ENCODE results near the gene EIF4ENIF1.
A peak's percentile ranks its signal among the peaks of the same experiment; 100 is the strongest.
"Not testable (repeated sequence)": the region's sequence is repeated elsewhere in the genome, so short reads cannot be mapped to it uniquely, and the experiment has no call there.

Gene EIF4ENIF1, protein sequence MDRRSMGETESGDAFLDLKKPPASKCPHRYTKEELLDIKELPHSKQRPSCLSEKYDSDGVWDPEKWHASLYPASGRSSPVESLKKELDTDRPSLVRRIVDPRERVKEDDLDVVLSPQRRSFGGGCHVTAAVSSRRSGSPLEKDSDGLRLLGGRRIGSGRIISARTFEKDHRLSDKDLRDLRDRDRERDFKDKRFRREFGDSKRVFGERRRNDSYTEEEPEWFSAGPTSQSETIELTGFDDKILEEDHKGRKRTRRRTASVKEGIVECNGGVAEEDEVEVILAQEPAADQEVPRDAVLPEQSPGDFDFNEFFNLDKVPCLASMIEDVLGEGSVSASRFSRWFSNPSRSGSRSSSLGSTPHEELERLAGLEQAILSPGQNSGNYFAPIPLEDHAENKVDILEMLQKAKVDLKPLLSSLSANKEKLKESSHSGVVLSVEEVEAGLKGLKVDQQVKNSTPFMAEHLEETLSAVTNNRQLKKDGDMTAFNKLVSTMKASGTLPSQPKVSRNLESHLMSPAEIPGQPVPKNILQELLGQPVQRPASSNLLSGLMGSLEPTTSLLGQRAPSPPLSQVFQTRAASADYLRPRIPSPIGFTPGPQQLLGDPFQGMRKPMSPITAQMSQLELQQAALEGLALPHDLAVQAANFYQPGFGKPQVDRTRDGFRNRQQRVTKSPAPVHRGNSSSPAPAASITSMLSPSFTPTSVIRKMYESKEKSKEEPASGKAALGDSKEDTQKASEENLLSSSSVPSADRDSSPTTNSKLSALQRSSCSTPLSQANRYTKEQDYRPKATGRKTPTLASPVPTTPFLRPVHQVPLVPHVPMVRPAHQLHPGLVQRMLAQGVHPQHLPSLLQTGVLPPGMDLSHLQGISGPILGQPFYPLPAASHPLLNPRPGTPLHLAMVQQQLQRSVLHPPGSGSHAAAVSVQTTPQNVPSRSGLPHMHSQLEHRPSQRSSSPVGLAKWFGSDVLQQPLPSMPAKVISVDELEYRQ

DNA sequence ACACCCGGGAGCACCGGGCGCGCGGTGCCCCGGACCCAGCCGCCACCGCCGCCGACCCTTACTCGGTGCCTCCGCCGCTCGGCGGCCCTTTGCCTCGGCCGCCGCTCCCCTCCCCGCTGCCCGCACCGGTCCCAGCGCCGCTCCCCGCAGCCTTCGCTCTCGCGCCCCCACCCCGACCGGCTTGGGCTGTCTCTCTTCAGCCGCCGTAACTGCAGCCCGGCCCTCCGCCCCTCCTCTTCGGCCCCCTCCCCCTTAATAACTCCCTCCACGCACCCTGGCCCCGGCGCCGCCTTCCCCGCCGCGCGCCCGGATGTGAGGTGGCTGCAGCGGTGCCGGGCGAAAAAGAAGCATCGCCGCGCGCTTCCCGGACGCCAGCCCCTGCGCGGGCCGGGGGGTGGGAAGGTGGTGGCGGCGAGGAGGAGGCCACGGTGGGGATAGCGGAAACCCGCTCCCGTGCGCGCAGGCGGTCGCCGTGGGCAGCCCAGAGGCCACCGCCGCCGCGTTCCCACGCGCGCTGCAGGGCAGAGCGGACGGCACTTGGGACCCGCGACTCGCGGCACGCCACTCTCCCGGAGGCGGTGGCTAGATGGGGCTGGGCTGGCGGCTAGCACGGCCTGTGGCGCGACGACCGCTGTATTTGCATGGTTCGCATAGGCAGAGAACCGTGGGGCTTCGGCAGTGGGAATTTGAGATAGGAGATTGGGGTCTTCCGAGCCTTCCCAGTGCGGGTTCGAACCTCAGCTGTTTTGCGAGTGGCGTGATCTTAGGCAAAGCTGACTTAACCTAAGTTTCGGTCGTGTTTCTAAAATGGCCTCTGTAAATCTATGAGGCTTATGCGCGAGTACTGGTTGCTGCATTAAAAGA lies at the start of gene EIF4ENIF1:
TSS of gene EIF4ENIF1 (minus strand) at position 211 of the 864 bp plus-strand sequence. CDS start 1,124 bp downstream, outside the sequence.
- peak; percentile 94 for FAIRE-seq
- peak; percentile 97 for DNase-seq (ENCODE audit: low spot score)

DNA sequence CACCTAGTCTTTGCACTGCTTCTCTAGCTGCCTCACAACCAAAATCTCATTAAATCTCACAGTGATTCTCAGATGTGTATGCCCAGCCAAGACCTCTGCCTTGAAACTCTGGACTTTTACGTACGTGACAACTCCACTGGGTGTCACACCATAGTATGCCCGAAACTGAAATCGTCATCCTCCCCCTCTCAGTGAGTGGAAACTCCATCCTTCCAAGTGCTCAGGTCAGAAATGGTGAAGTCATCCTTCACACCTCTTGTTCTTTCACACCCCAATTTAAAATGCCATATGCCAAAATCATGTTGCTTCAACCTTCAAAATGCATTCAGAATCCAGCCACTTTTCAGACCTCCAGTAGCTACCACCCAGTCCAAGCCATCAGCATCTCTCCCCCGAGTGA lies 49.2 kb upstream of the EIF4ENIF1 start:
- no peak for FAIRE-seq
- no peak for DNase-seq (ENCODE audit: low spot score)

DNA sequence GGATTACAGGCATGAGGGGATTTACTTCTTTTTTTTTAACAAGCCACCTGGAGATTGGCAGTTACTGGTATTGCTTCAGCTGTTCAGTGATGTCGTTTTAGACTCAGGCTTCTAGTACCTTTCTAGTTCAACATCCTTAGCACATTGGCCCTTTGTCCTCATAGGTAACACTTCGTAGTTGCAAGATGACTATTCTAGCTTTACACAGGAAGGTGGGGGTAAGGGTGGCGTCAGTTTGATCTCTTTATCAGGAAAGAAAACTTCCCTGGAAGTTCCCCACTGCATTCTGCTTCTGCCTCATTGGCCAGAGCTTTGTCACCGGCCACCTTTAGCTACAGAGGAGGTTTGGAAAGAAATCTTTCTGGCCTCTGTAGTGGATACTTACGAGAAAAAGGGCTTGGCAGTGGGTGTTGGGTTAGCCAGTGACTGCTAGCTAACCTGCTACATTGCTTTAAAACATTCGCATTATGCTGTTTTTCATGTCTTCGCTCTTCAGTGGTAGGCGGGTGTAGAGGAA lies 47.4 kb upstream of the EIF4ENIF1 start:
- DNase-seq (ENCODE audit: low spot score) (no peak), FAIRE-seq (no peak)

DNA sequence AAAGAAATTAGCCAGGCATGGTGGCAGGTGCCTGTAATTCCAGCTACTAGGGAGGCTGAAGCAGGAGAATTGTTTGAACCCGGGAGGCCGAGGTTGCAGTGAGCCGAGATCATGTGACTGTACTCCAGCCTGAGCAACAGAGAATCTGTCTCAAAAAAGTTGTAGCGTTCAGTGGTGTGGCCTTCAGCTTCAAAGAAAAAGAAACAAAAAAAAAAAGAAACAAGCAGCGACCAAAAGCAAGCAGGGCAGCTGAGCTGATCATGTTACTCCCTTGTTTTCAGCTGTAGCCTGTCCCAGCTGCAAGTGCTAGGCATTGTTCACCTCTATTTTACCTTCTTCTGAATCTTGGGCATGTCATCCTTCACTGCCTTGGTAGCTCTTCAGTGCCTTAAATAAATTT lies 43.7 kb upstream of the EIF4ENIF1 start:
- DNase-seq (ENCODE audit: low spot score) (no peak), FAIRE-seq (no peak)

DNA sequence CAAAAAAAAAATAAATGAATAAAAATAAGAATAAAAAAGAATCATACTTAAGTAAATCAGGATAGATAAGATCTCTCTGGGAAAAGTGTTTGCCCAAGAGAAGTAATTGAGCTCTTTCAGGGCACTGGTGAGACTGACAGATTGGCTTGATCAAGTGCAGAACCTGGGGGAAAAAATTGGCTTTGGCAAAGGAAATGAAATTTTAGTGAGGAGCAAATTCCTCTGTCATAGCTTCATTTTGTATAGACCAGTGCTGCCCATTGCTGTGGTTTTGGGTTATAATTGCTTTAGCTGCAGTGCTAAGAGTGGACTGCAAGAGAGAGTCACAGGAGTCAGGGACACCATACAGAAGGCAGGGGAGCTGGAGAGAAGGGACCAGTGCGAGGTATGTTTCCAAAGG lies 42.4 kb upstream of the EIF4ENIF1 start:
- DNase-seq (ENCODE audit: low spot score) = no peak
- no peak for FAIRE-seq

DNA sequence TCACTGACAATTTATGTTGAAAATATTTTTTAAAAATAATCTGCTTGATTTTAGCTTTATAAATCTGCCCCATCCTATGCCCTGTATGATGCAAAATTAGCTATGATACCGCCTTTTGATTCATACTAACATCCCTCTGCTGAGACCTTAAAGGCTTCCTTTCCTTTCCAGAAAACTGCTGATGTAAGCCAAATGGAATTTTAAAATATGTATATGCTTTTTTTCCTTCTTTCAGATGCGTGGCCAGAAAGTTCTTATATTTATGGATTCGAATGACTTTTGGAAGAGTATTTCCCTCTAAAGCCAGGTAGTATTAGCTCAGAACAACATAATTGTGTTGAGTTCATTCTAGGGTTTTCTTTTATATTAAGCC lies 41.2 kb upstream of the EIF4ENIF1 start:
- DNase-seq (ENCODE audit: low spot score) (no peak), FAIRE-seq (no peak)

DNA sequence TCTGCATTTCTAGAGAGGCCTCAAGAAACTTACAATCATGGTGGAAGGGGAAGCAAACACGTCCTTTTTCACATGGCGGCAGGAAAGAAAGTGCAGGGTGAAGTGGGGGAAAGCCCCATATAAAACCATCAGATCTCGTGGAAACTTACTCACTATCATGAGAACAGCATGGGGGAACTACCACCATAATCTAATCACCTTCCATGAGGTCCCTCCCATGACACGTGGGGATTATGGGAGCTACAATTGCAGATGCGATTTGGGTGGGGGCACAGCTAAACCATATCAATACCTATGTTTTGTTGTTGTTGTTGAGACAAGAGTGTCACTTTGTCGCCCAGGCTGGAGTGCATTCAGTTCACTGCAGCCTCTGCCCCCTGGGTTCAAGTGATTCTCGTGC lies 36.6 kb upstream of the EIF4ENIF1 start:
- DNase-seq (ENCODE audit: low spot score) (no peak), FAIRE-seq (peak; percentile 27)

DNA sequence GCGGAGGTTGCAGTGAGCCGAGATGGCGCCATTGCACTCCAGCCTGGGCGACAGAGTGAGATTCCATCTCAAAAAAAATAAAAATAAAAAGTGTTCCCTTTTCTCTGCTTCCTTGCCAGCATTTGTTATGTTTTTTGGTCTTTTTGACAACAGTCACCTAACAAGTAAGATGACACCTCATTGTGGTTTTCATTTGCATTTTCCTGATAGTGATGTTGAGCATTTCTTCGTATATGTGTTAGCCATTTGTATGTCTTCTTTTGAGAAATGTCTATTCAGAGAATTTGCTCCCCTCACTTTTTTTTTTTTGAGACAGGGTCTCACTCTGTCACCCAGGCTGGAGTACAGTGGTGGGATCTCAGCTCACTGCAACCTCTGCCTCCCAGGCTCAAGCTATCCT lies 34.5 kb upstream of the EIF4ENIF1 start:
- FAIRE-seq = not testable (repeated sequence)

DNA sequence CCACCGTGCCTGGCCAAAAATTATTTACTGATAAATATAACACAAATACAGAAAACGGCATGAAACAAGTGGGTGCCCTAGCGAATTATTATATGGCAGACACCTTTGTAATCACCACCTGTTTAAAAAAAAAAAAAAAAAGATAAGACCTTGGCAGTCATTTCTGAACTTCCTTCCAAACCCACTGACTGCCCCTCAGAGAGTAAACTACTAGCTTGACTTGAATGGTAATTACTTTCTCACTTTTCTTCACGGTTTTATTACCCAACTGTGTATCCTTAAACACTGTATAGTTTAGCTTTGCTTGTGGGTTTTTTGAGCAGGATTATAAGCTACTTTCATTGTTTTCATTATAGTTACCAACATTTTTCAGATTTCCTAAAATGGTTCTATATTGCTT lies 30.4 kb upstream of the EIF4ENIF1 start:
- FAIRE-seq = no peak
- DNase-seq (ENCODE audit: low spot score) = no peak

More for the DNA sequence above, 34.5 kb upstream of the EIF4ENIF1 start:
- not testable (repeated sequence) for DNase-seq (ENCODE audit: low spot score)

DNA sequence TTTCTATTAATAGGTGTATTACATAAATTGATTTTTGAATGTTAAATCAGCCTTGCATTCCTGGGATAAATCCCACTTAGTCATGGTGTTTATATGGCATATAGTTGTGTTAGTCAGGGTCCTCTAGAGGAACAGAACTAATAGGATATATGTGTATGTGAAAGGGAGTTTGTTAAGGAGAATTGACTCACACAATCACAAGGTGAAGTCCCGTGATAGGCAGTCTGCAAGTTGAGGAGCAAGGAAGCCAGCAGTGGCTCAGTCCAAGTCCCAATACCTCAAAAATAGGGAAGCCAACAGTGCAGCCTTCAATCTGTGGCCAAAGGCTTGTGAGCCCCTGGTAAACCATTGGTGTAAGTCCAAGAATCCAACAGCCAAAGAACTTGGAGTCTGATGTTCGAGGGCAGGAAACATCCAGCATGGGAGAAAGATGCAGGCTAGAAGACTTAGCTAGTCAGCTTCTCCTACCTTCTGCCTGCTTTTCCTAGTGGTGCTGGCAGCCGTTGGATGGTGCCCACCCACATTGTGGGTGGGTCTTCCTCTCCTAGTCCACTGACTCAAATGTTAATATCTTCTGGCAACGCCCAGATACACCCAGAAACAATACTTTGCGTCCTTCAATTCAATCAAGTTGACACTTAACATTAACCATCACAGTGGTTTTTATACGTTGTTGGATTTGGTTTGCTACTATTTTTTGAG lies 19.6 kb upstream of the EIF4ENIF1 start:
- DNase-seq (ENCODE audit: low spot score) = no peak
- FAIRE-seq = no peak

DNA sequence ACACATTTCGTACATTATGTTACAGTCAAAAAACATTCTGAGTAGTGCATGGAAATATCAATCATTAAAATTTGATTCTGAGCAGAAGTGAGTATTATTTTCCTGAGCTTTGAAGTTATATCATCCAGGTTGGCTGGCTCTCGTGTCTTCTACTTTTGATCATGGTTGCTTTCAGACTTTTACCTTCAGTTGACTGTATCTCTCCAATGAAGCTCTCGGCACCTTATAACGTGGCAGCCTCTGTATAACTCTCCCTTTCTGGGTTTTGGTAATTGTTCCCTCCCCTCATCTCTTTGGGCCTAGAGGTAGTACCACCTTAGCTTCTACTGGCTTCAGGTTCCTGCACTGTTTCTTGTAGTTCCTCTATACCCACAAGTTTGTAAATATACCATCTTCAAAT lies 18.9 kb upstream of the EIF4ENIF1 start:
- no peak for FAIRE-seq
- DNase-seq (ENCODE audit: low spot score) = no peak

DNA sequence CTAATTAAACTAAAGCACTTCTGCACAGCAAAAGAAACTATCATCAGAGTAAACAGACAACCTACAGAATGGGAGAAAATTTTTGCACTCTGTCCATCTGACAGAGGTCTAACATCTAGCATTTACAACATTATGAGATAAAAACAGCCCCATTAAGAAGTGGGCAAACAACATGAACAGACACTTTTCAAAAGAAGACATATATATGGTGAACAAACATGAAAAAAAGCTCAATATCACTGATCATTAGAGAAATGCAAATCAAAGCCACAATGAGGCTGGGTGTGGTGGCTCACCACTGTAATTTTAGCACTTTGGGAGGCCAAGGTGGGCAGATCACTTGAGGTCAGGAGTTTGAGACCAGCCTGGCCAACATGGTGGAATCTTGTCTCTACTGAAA lies 17.9 kb upstream of the EIF4ENIF1 start:
- not testable (repeated sequence) for FAIRE-seq; DNase-seq (ENCODE audit: low spot score)

DNA sequence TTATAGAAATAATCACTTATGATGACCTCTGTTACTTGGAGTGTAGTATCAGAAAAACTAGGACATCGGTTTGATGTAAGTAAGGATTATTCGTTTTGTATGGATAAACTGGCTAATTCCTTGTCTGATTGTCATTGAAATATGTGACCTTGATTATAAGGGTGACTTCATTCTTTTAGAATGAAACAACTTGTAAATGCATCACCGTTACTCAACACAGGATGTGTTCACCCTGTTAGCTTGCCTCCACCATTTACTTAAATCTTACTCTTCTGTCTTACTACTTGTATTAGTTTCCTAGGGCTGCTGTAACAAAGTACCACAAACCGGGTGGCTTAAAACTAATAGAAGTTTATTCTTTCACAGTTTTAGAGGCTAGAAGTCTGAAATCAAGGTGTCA lies 14.6 kb upstream of the EIF4ENIF1 start:
- no peak for DNase-seq (ENCODE audit: low spot score)
- no peak for FAIRE-seq

DNA sequence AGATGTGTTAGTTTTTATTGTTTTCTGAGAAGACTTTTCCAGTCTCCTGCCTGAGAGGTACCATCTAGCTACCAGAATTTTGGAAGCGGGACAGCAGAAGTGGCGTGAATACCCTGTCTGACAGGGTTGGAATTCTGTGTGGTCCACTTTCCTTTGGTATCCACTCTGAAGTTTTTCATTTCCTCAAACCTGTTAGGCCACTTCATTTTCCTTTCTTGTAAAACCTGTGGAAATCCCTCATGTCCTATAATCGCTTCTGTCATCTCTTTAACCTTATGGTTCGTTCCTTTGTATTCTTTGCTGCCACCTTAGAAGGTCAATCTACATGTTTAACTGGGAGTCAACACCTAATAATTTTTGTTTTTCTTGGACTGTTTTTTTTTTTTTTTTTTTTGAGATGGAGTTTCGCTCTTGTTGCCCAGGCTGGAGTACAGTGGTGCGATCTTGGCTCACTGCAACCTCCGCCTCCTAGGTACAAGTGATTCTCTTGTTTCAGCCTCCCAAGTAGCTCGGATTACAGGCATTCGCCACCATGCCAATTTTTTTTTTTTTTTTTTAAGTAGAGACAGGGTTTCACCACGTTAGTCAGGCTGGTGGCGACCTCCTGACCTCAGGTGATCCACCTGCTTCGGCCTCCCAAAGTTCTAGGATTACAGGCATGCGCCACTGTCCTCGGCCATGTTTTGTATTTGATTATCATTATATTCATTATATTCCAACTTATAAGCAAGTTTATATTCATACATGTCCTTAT lies 13.7 kb upstream of the EIF4ENIF1 start:
- FAIRE-seq (no peak), DNase-seq (ENCODE audit: low spot score) (no peak)

DNA sequence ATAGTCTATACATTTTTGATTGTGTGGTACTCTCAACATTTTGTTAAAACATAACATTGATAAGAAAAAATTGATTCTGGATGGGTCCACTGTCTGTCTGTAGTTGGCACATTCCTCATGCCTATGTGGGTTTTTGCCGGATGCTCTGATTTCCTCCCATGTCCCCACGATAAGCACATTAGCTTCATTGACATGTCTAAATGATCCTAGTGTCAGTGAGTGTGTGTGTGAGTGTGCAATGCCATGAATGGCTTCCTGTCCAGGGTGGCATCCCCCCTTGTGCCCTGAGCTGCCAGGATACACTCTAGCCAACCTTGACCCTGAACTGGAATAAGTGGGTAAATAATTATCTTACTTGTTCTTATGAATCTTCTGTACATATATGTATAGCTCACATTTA lies 12.1 kb upstream of the EIF4ENIF1 start:
- DNase-seq (ENCODE audit: low spot score) (no peak), FAIRE-seq (no peak)

DNA sequence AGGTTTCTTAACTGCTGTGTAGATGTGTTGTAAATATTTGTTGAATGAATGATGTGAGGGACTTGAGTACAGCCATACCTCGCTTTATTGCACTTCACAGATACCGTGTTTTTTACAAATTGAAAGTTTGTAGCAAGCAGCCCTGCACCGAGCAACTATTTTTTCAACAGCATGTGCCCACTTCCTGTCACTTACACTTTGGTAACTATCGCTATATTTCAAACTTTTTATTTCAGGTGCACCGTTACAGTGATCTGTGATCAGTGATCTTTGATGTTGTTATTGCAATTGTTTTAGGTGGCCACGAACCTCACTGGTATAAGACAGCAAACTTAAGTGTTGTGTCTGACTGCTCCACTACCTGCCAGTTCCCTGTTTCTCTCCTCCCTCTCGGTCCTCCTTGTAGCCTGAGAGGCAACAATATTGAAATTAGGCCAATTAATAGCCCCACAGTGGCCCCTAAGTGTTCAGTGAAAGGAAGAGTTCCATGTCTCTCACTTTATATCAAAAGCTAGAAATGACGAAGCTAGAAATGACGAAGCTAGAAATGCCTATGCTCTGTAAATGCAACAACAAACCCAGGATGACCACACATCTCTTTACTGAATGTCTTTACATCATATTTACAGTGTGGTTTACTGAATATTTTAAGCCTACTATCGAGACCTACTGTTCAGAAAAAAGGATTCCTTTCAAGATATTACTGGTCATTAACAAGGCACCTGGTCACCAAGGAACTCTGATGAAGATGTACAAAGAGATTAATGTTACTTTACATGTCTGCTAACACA lies 7.7 kb upstream of the EIF4ENIF1 start:
- FAIRE-seq = no peak
- DNase-seq (ENCODE audit: low spot score) = no peak

DNA sequence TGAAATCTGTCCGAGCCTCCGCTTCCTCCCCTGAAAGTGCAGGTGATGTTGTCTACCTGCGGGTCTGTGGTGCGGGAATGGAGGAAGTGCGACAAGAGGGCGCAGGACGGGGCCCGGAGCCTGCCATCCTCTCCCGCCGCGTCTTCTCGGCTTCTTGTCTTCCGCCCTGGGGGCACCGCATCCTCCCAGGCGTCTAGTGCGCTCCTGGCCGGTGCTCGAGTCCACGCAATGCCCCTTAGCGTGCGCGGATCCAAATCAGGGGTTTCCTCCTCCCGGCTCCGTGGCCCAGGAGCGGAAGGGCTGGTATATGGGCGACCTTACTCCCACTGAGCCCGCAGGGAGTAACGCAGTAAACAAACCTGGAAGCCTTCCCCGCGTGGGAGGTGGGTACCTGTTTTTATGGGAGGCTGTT lies 7.1 kb upstream of the EIF4ENIF1 start:
- DNase-seq (ENCODE audit: low spot score) = peak; percentile 43
- no peak for FAIRE-seq

DNA sequence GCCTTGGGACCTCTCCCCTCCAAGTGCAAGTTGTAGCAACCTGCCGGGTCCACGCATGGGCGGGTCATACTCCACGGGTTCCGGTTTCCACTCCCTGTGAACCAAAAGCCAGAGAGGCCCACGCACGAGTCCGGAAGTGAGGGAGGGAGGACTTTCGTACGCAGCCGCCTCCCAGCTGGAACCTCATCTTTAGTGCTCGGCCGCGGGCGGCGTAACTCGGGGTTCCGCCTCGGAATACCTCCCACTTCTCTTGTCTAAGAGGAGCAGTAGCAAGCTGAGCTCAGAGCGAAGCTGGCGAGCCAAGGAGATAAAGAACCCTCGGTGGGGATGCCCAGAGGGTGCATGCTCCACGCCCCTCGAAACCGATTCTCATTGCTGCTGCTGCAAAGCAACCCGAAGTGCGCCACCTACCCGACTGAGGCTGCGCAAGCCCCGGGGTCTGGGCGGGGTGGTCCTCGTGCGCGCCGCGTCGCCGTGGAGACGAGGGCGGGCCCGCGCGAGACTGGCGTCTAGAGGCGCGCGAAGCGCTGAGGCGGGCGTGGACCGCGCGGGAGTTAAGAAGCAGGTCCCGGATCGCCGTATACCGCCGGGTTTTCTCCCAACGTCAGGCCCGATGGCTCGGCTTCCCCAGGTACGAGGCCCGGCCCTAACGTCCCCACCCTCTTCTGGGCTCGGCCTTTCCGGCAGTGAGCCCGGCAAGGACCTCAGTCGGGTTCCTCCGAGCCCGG lies 6.5 kb upstream of the EIF4ENIF1 start, which contains the start of gene SFI1:
TSS of gene SFI1 (plus strand) at position 530 of the 728 bp plus-strand sequence. CDS start 11,749 bp downstream, outside the sequence.
- FAIRE-seq = peak; percentile 77
- peak; percentile 96 for DNase-seq (ENCODE audit: low spot score)

Data from urothelium cell line (cell line).